SU-DHL-6 (cell line): ENCODE data around the gene DAPK2.

Source experiments
- EZH2phosphoT487 ChIP-seq: fragments of 200-600 bp; sonication (generic), shearing (Covaris generic); conservative IDR thresholded peaks from 2 replicates; pipeline ENCODE4 v1.6.1; 2018; ENCODE audit warnings: mild to moderate bottlenecking, antibody characterized with exemption, low read length, moderate library complexity, mixed read lengths
- TF ChIP-seq, protein P1 (sequence below): fragments of 200-600 bp; sonication (generic); IDR thresholded peaks from one replicate; pipeline ENCODE4 v1.5.1; 2017; ENCODE audit warnings: antibody characterized with exemption, mild to moderate bottlenecking, low read length, moderate library complexity; ENCODE audit not compliant: insufficient read depth, poor library complexity, severe bottlenecking

DNA sequence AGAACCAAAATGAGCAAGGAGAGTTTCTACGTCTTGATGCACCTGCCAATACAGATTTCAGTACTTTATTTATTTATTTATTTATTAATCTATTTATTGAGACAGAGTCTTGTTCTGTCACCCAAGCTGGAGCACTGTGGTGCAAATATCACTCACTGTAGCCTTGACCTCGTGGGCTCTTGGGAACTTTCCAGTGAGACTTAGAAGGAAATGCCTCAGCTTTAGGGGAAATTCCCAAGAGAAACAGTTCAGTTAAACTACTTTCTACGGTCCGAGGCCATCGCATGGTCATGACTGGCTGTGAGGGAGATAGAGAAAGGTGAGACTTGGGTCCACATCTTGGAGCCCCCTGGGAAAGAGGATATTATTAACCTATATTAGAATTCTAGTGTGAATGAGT, 165.5 kb downstream of the DAPK2 start:
- TF ChIP-seq, protein P1, sequence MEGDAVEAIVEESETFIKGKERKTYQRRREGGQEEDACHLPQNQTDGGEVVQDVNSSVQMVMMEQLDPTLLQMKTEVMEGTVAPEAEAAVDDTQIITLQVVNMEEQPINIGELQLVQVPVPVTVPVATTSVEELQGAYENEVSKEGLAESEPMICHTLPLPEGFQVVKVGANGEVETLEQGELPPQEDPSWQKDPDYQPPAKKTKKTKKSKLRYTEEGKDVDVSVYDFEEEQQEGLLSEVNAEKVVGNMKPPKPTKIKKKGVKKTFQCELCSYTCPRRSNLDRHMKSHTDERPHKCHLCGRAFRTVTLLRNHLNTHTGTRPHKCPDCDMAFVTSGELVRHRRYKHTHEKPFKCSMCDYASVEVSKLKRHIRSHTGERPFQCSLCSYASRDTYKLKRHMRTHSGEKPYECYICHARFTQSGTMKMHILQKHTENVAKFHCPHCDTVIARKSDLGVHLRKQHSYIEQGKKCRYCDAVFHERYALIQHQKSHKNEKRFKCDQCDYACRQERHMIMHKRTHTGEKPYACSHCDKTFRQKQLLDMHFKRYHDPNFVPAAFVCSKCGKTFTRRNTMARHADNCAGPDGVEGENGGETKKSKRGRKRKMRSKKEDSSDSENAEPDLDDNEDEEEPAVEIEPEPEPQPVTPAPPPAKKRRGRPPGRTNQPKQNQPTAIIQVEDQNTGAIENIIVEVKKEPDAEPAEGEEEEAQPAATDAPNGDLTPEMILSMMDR = no peak
- TF ChIP-seq EZH2phosphoT487 = no peak
